RPMI8226 (cell line): Measurements from ENCODE around the gene FDPS.
"Not testable (repeated sequence)": the region's sequence is repeated elsewhere in the genome, so short reads cannot be mapped to it uniquely, and the experiment has no call there.

Experiments
- DNase-seq: peaks from one replicate; pipeline ENCODE4 v3.0.0-alpha.2; 2015

FDPS gene

GRCh38 chr1:155286544-155286943 is 22.1 kb upstream of the FDPS start:
- no peak for DNase-seq

GRCh38 chr1:155287987-155288543 is 20.6 kb upstream of the FDPS start:
- DNase-seq, result no peak

GRCh38 chr1:155291006-155291405 is 17.7 kb upstream of the FDPS start:
- DNase-seq, result not testable (repeated sequence)

GRCh38 chr1:155293086-155293749 is 15.4 kb upstream of the FDPS start:
- no peak for DNase-seq

- no peak for DNase-seq
Measured at GRCh38 chr1:155294520-155295182, 14.0 kb upstream of the FDPS start.

GRCh38 chr1:155295183-155295941 is 13.3 kb upstream of the FDPS start:
- no peak for DNase-seq

- no peak for DNase-seq
Measured at GRCh38 chr1:155295942-155296267, 12.8 kb upstream of the FDPS start.

GRCh38 chr1:155296661-155297060 is 12.0 kb upstream of the FDPS start:
- no peak for DNase-seq

- no peak for DNase-seq
Measured at GRCh38 chr1:155297384-155297783, 11.3 kb upstream of the FDPS start.

- no peak for DNase-seq
Measured at GRCh38 chr1:155300024-155300423, 8.6 kb upstream of the FDPS start.

- no peak for DNase-seq
Measured at GRCh38 chr1:155300553-155301329, 7.9 kb upstream of the FDPS start.

GRCh38 chr1:155301342-155301841 is 7.3 kb upstream of the FDPS start, which contains the start of gene PKLR:
PKLR (minus strand) TSS chr1:155301438; CDS start chr1:155301395, 43 bp downstream.
- DNase-seq, result no peak

GRCh38 chr1:155304558-155305063 is 4.1 kb upstream of the FDPS start:
- DNase-seq, result no peak

- DNase-seq, result no peak
Measured at GRCh38 chr1:155305881-155306391, 2.7 kb upstream of the FDPS start.

GRCh38 chr1:155307247-155307740 is 1.4 kb upstream of the FDPS start:
- peak; percentile 36 for DNase-seq

- peak; percentile 77 for DNase-seq
Measured at GRCh38 chr1:155309423-155310021, 856 bp downstream of the FDPS start.

- DNase-seq, result no peak
Measured at GRCh38 chr1:155313261-155313660, 4.6 kb downstream of the FDPS start.

- DNase-seq, result no peak
Measured at GRCh38 chr1:155316922-155317321, 8.3 kb downstream of the FDPS start.

GRCh38 chr1:155318082-155318481 is 9.4 kb downstream of the FDPS start:
- DNase-seq, result no peak

GRCh38 chr1:155319536-155319935 is 10.9 kb downstream of the FDPS start:
- no peak for DNase-seq

GRCh38 chr1:155320252-155320651 is 11.6 kb downstream of the FDPS start:
- no peak for DNase-seq
